ENCODE data around the gene FGFRL1.
"Not testable (repeated sequence)": the region's sequence is repeated elsewhere in the genome, so short reads cannot be mapped to it uniquely, and the experiment has no call there.

The FGFRL1 gene

GRCh38 chr4:991451-992296 lies 19.8 kb upstream of the FGFRL1 start:
- no peak for DNase-seq

GRCh38 chr4:992297-993110 lies 18.9 kb upstream of the FGFRL1 start:
- peak; percentile 56 for DNase-seq

GRCh38 chr4:993111-994029 lies 18.1 kb upstream of the FGFRL1 start, which contains the start of gene SLC26A1:
Gene SLC26A1 (minus strand): TSS chr4:993404. CDS start chr4:991703, 1,701 bp downstream.
- peak; percentile 40 for DNase-seq

GRCh38 chr4:995311-996026 lies 16.0 kb upstream of the FGFRL1 start:
- no peak for DNase-seq

GRCh38 chr4:996030-996996 lies 15.1 kb upstream of the FGFRL1 start:
- no peak for DNase-seq

- no peak for DNase-seq
Observed at GRCh38 chr4:996997-997374, 14.4 kb upstream of the FGFRL1 start.

- no peak for DNase-seq
Observed at GRCh38 chr4:997375-998071, 13.9 kb upstream of the FGFRL1 start.

GRCh38 chr4:998096-998691 lies 13.2 kb upstream of the FGFRL1 start:
- DNase-seq: no peak

GRCh38 chr4:999240-999863 lies 12.1 kb upstream of the FGFRL1 start:
- DNase-seq: not testable (repeated sequence)

GRCh38 chr4:999882-1000425 lies 11.5 kb upstream of the FGFRL1 start:
- no peak for DNase-seq

GRCh38 chr4:1000686-1001260 lies 10.7 kb upstream of the FGFRL1 start:
- no peak for DNase-seq

- no peak for DNase-seq
Observed at GRCh38 chr4:1001561-1002130, 9.8 kb upstream of the FGFRL1 start.

- DNase-seq: peak; percentile 62
Observed at GRCh38 chr4:1002131-1002630, 9.2 kb upstream of the FGFRL1 start.

GRCh38 chr4:1002631-1003251 lies 8.7 kb upstream of the FGFRL1 start:
- peak; percentile 50 for DNase-seq

- no peak for DNase-seq
Observed at GRCh38 chr4:1003271-1004070, 8.0 kb upstream of the FGFRL1 start.

- no peak for DNase-seq
Observed at GRCh38 chr4:1004071-1004418, 7.4 kb upstream of the FGFRL1 start.
